ENCODE data around the gene CCDC192.

The CCDC192 gene

DNA sequence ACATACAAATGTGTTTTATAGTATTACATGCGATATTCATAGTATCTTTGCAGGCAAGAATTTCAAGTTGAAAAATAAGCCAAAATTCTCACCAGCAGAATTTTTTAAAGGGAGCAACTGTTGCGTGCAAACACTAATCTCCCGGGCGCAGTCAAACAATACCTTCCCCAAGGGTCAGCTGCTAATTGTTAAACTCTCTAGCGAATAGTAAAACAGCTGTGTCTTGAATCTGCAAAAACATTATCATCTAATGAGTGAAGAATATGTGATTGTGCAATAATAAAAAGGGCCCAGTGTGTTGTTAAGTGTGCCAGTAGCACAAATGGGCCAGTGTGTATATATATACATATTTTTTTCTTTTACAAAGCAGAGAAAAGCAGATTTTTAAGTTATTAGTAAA lies 131.4 kb downstream of the CCDC192 start:
- TF ChIP-seq, protein P1, sequence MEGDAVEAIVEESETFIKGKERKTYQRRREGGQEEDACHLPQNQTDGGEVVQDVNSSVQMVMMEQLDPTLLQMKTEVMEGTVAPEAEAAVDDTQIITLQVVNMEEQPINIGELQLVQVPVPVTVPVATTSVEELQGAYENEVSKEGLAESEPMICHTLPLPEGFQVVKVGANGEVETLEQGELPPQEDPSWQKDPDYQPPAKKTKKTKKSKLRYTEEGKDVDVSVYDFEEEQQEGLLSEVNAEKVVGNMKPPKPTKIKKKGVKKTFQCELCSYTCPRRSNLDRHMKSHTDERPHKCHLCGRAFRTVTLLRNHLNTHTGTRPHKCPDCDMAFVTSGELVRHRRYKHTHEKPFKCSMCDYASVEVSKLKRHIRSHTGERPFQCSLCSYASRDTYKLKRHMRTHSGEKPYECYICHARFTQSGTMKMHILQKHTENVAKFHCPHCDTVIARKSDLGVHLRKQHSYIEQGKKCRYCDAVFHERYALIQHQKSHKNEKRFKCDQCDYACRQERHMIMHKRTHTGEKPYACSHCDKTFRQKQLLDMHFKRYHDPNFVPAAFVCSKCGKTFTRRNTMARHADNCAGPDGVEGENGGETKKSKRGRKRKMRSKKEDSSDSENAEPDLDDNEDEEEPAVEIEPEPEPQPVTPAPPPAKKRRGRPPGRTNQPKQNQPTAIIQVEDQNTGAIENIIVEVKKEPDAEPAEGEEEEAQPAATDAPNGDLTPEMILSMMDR (conservative IDR thresholded peaks at IDR 0.05; ENCODE audit: low read length): no peak
- DNase-seq (ENCODE audit: low read depth): peak; percentile 60
- H3K4me3 ChIP-seq (ENCODE audit: low read length): no peak overlapping the region

DNA sequence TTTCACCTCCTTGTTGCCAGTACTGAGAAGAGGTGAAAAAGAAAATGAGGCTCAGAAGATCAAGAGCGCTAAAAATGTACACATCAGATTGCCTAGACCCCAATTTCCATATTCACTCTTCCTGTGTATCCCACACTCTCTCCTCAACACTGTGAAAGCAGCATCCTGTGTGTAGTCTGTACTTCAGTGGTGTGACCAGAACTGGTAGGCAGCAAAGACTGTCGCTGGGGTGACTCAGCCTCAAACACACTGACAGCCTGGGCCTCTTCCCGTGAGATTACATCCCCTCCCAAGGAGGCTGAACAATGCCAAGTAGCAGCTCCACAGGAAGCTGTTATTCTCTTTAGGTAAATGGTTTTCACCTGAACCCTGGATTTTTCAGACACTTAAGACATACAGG lies 135.5 kb downstream of the CCDC192 start:
- DNase-seq (ENCODE audit: low read depth): peak; percentile 11
- H3K4me3 ChIP-seq (ENCODE audit: low read length): no peak overlapping the region
- TF ChIP-seq, protein P1 (conservative IDR thresholded peaks at IDR 0.05; ENCODE audit: low read length): no peak

DNA sequence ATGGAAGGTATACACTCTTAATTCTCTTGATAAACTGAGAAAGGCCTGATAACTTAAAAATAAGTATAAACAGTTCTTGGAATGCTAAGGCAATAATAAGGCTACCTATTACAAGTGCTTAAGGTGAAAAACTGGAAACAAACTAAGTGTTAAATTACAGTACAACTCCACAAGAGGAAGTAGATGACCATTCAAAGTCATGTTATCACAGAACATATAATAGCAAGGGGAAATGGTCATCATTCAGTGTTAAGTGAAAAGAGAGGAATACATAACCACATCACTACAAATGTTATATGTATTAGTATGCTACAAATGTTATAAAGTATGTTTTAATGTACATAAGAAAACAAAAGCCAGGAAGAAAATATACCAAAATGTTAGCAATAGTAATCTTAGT lies 135.9 kb downstream of the CCDC192 start:
- H3K4me3 ChIP-seq (ENCODE audit: low read length): no peak overlapping the region
- TF ChIP-seq, protein P1 (conservative IDR thresholded peaks at IDR 0.05; ENCODE audit: low read length): no peak
- no peak for DNase-seq (ENCODE audit: low read depth)

DNA sequence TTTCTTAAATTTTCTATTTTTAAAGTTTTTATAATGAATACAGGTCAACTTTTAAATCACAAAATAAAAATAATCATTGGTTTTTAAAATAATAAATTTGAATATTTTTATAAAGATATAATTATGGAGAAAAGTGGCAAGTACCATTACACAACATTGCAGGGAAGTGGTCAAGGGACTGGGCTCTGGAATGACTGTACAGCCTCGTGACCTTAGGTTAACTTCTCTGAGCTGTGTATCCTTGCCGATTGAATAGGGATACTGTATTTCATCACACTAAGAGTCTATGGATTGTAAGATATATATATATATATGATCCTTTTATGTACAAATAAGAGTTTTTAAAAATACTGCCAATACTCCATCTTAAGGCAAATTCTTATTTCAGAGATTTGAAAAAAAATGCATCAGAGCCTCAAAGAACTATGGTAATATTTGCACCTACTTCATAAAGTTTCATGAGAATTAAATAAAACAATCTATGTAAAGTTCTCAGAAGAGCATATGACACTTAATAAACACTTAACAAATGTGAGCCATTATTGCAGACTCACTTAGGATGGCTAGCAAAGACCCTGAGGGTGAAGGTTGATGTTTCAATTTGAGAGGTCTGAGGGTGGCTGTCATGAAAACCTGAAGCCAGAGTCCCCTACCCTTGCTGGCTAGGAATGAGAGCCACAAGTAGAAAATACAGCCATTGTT lies 136.5 kb downstream of the CCDC192 start:
- TF ChIP-seq, protein P1 (conservative IDR thresholded peaks at IDR 0.05; ENCODE audit: low read length): no peak
- no peak overlapping the region for H3K4me3 ChIP-seq (ENCODE audit: low read length)
- DNase-seq (ENCODE audit: low read depth): no peak

DNA sequence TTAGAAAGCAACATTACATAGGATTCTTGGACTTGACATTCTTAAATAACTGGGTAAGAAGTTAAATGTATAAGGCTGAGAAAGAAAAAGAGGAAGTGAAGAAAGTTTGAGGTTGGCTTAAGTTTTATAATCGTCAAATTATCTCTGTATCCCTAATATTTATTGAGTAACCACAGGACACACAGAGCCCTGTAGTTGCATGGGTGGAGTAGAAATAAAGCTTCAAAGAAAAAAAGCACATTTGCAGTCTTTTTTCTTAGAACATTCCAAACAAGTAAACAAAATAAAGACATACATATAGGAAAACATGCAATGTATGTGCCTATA lies 137.0 kb downstream of the CCDC192 start:
- TF ChIP-seq, protein P1 (conservative IDR thresholded peaks at IDR 0.05; ENCODE audit: low read length): no peak
- no peak for DNase-seq (ENCODE audit: low read depth)
- no peak overlapping the region for H3K4me3 ChIP-seq (ENCODE audit: low read length)

DNA sequence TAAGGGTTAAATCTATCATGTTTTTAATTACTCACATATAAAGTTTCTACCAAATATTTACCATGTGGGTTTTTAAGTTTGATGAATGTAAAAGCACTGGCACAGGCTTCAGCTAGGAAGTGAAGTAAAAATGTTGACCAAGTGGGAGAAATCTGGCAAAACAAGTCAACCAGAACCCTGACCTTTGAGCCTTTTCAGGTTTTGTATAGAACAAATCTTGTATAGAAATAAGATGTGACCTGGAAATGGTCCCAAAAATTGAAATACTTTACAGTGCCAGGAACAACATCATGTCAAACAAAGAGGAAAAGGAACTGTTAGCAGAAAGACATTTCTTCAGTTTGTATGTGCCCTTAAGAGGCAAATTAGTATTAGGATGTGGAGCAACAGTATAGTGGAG lies 137.6 kb downstream of the CCDC192 start:
- TF ChIP-seq, protein P1 (conservative IDR thresholded peaks at IDR 0.05; ENCODE audit: low read length): no peak
- no peak overlapping the region for H3K4me3 ChIP-seq (ENCODE audit: low read length)
- no peak for DNase-seq (ENCODE audit: low read depth)

DNA sequence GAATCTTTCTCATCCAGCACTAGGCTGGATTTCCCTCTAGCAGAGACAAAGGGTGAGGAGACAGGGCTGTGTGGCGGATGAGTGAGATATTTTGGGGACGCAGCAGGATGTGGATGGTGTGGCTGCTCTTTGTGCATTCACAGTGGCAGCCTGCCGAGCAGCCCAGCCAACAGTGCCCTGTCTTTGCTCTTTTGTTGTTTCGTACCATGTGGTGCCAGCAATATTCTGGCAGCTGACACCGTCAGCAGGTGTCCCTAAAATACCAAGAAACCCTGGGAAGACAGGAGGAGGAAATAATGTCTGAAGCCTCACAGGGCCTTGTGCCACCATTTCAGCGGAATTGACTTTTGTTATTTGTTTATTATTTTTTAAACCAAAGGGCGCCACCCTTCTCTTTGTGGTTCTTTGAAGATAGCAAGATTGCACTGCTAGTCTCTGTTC lies 141.4 kb downstream of the CCDC192 start:
- H3K4me3 ChIP-seq (ENCODE audit: low read length): no peak overlapping the region
- DNase-seq (ENCODE audit: low read depth): no peak
- TF ChIP-seq, protein P1 (conservative IDR thresholded peaks at IDR 0.05; ENCODE audit: low read length): no peak

Measured in AG10803 (cell line).